GM12873 (cell line): ENCODE results near the gene HECTD4.

Source experiments
- CTCF ChIP-seq: IDR thresholded peaks from 2 replicates; pipeline ENCODE4 v1.5.1; 2012; ENCODE audit warnings: low read depth, mild to moderate bottlenecking, moderate library complexity, low read length, control low read depth; ENCODE audit not compliant: insufficient read depth; ENCODE audit errors: missing control alignments

Gene HECTD4

GRCh38 chr12:112168561-112168971 lies 213.7 kb downstream of the HECTD4 start:
- TF ChIP-seq CTCF = no peak

- no peak for TF ChIP-seq CTCF
Observed at GRCh38 chr12:112167718-112168525, 214.3 kb downstream of the HECTD4 start.

GRCh38 chr12:112167031-112167461 lies 215.2 kb downstream of the HECTD4 start:
- no peak for TF ChIP-seq CTCF

GRCh38 chr12:112166051-112167015 lies 215.9 kb downstream of the HECTD4 start:
- TF ChIP-seq CTCF = no peak

- TF ChIP-seq CTCF = no peak
Observed at GRCh38 chr12:112165624-112166023, 216.6 kb downstream of the HECTD4 start.

- no peak for TF ChIP-seq CTCF
Observed at GRCh38 chr12:112164011-112164660, 218.1 kb downstream of the HECTD4 start.

GRCh38 chr12:112163471-112163991 lies 218.7 kb downstream of the HECTD4 start:
- TF ChIP-seq CTCF = no peak
